M059J (cell line): Measurements from ENCODE around the gene COLEC11. TPM values are rescaled to one million over a fixed set of nuclear protein-coding genes. Genes with fewer than 3 reads are reported as not detected.
"Not testable (repeated sequence)": the region's sequence is repeated elsewhere in the genome, so short reads cannot be mapped to it uniquely, and the experiment has no call there.

Experiments
- DNase-seq: peaks from one replicate; pipeline ENCODE4 v3.0.0-alpha.2; 2012; ENCODE audit warnings: low read depth
- total RNA-seq: library from RNA; depleted of rRNA; stranded (reverse); fragments of >200 nt; shearing (Covaris generic); gene quantifications from 2 replicates; pipeline ENCODE4 v1.2.3, GENCODE V29; 2014

COLEC11 gene
- total RNA-seq, 1 experiment from 2014 or later = 0.10 TPM

DNA sequence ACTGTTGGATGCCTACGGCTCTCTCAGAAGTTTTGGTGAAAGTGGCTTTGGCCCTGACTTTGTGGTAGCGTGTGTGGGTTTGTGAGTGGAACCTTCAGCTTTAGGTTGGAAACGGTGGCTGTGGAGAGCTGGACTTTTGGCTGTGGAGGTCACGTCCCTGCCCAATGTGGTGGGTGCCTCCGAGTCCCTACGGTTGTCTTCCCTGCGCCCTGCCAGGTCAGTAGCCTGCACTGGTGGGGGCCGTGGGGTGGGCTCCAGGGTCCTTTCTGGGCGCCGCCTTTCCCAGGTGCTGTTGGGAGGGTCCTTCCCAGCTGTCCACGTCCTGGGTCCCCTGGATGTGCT is 11.1 kb downstream of the COLEC11 start:
- DNase-seq = no peak

DNA sequence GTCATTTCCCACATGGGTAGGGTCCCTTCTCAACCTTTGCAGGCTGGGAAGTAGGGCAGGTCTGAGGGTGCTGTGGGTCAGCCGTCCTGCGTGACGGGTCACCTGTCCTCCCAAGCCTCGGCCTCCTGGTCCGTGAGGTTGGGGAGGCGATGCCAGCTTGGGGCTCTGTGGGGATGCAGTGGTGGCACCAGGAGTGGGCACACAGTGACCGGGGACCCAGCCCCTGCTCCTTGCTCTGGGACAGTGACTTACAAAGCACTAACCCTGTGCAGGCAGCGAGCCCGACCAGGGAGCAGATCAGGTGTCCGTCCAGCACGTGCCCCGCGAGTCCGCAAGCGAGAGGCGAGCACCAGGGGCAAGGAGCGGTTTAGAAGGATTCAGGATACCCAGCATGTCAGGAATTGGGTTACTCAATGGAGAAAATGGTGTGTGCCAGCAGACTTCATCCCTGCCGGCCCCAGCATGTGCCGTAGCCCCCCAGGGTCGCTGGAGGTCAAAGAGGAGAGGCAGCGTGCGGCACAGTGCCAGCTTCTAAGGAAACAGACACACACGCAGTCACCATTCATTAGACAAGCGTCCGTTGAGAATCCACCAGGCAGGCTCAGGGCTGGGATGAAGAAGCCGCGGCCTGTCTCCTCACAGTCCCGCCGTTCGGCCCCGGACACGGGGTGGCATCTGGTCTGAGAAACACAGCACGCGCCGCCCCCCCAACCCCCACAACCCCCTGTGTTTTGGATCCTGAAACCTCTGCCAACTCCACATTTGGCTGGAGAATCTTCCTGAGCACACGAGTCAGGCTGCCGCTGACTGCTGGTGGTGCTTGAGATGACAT is 11.7 kb downstream of the COLEC11 start:
- DNase-seq = no peak

DNA sequence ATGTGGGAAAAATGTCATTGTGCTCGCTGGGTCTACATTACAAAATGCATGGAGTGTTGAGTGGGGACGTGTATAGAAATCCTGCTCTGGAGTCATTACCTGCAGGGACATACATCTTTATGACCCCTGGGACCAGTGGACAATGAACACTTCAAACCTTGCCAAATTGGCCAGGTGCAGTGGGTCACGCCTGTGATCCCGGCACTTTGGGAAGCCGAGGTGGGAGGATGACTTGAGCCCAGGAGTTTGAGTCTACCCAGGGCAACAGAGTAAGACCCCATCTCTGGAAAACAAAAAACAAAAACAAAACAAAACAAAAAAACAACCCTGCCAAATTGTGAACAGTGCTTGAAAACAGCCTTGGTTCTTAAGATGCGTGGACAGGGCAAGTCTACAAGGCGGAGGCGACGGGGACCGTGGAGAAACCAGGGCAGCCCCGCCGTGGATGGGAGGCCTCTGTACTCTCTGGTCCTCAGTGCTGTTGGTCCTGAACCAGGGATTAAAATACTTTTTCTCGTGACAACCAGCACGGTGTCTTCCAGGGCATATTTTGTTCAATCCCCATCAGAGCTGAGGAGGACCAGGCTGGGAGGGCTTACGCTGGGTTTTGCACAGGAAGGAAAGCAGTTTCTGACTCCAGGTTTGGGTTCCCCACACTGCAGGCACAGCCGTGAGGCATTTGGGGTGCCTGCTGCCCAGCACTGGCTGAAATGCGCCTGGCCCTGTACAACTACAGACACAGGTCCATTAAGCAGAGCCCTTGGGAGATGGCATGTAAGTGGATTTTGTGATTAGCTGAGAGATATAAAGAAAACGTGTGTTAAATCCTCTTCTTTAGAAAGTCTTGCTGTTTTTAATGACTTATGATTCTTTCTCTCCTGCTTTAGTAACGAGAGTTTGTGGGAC is 13.7 kb downstream of the COLEC11 start:
- no peak for DNase-seq

DNA sequence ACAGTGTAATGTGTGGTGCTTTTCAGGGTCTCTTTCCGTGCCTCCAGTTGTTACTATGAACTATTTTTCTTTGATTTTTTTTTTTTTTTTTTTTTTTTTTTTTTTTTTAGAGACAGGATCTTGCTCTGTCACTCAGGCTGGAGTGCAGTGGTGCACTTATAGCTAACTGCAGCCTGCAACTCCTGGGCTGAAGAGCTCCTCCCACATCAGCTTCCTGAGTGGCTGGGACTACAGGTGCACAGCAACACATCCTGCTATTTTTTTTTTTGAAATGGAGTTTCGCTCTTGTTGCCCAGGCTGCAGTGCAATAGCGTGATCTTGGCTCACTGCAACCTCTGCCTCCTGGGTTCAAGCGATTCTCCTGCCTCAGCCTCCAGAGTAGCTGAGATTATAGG is 14.4 kb downstream of the COLEC11 start:
- not testable (repeated sequence) for DNase-seq

DNA sequence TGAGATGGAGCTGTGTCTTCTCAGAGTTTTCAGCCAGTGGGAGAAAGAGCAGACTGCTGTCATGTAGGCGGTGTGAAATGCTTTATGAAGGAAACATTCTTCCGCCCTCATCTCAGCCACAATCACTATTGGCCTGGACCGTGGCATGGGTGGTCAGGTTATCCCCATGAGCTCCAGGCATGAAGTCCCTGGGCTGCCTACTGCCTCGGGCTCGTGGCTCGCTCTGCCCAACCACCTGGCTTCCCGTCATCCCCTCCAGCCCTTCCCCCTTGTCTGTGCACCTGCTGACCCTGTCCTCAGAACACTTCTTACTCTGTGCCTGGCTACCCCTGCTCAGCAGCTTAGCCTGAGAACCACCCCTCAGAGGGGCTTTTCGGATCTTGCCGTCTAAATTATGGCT is 15.5 kb downstream of the COLEC11 start:
- DNase-seq = no peak

DNA sequence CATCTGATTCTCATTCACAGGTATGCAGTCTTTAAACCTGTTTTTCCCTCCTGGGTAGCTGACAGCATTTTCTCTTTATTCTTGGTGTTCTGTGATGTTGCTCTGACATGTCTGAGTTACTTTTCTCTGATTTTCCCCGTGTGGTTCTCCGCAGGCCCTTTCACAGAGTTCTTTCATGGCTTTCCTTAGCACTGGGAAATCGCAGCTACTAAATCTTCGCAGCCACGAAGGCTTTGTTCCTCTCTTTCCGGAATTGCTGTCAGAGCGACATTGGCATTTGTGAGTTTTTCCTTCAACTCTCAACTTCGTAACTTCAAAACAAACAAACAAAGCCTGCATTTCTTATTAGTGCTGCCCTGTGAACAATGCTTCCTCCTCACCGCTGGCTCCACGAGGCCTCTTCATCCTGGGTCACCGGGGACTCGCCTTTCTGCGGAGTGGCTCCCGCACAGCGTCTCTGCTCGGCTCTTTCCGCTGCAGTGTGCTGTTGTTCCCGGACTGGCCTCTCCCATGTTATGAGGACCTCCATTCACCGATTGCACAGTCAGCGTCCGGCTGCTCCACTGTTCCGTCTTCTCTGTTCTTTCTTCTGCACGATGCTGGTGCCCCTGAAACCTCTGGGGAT is 16.1 kb downstream of the COLEC11 start:
- DNase-seq = no peak

DNA sequence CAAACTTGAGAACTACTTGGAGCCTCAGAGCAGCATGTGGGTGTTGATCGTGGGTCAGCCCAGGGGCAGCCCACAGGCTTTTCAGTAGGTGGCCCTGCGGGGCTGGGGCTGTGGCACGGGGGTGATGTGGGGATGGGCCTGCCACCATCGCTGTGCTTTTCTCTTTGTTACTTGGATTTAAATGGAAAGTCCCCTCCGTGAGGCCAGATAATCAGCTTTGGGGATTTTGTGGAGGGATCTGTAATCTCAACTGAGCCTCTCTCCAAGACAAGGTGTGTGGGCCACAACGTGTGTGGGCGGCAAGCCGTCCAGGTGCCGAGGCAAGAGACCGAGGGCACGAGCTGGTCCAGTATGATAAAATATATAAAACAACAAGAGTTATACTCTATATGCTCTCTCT is 16.7 kb downstream of the COLEC11 start:
- DNase-seq = no peak

DNA sequence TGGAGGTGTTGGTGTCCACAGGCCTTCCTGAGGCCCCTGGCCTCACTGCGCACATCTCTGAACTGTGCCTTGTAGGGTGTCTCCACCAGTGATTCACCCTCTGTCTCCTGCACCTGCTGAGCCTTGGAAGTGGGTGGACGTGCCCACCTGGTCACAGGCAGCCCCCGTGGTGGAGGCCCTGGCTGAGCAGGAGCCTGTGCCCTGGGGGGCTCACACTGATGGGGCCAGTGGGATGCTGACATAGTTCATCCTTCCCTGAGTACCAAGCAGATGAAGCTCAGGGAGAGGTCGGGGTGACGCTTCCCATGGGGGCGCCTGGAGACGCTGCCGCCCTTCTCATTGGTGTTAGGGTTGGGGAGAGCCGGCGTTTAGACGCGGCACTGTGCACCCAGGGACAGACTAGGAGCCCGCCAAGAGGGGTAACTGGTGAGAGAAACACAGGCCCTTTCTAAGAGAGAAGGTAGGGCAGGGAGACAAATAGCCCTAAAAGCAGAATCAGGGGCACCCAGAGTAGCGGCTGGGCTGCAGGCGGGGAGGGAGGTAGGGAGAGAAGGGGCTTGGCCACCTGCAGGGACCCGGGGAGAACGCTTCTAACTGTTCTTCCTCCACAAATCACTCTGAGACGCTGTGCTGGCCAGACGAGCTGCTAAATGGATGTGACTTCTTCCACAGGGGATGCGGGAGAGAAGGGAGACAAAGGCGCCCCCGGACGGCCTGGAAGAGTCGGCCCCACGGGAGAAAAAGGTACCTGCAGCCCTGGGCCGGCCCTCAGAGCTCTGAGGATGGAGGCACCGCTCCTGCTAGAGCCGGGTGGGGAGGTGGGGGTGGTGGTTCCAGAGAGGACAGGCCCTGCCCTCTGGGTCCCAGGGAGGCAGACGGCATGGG is 18.0 kb downstream of the COLEC11 start:
- no peak for DNase-seq

DNA sequence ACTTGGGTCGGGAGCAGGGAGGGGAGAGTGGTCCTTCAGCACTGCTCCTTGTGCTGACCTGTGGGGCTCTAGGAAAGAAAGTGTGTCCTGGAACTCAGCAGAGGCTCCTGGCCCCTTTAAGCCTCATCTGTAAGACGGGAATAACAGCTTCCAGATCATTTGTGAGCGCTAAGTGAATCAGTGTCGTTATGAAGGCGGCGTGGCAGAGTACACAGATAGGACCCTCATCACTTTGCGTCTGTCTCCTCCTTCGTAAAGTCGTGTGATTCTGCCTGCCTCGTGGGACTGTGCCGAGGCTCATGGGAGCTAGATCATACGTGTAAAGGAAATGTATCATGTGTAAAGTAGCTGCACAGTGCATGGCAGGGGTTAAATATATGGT is 18.6 kb downstream of the COLEC11 start:
- DNase-seq = no peak

DNA sequence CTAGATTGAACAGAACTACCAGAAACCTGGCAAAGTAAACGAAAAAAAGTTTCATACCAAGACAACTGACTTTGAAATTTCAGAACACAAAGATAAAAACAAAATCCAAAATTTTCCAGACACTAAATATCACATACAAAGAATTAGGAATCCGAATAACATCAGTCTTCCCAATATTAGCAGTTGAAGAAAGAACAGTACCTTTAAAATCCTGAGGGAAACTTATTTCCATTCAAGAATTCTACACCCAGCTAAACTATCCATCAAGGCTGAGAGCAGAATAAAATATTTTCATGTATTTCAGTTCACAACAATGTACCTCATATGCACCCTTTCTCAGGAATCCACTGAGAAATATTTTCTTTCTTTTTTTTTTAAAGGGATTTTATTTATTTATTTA is 19.8 kb downstream of the COLEC11 start:
- DNase-seq = not testable (repeated sequence)

DNA sequence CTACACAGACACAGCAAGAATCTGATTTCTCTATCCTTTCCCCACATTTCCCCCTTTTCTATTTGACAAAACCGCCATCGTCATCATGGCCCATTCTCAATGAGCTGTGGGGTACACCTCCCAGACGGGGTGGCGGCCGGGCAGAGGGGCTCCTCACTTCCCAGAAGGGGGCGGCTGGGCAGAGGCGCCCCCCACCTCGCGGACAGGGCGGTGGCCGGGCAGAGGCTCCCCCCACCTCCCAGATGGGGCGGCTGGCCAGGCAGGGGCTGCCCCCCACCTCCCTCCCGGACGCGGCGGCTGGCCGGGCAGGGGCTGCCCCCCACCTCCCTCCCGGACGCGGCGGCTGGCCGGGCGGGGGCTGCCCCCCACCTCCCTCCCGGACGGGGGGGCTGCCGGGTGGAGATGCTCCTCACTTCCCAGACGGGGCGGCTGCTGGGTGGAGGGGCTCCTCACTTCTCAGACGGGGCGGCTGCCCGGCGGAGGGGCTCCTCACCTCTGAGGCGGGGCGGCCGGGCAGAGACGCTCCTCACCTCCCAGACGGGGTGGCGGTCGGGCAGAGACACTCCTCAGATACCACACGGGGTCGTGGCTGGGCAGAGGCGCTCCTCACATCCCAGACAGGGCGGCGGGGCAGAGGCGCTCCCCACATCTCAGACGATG is 20.8 kb downstream of the COLEC11 start:
- not testable (repeated sequence) for DNase-seq

DNA sequence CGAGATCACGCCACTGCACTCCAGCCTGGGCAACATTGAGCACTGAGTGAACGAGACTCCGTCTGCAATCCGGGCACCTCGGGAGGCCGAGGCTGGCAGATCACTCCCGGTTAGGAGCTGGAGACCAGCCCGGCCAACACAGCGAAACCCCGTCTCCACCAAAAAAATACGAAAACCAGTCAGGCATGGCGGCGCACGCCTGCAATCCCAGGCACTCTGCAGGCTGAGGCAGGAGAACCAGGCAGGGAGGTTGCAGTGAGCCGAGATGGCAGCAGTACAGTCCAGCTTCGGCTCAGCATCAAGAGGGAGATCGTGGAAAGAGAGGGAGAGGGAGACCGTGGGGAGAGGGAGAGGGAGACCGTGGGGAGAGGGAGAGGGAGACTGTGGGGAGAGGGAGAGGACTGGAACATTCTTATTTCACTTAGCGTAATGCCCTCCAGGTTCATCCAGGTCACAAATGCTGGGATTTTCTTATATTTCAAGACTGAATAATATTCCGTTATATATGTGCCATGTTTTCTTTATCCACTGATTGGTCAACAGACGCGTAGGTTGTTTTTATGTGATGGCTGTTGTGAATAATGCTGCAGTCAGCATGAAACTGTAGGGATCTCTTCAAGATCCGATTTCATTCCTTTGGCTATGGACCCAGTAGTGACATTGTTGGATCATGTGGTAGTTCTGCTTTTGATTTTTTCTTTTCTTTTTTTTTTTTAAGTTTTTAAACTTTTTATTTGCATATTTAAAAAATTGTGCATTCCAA is 21.7 kb downstream of the COLEC11 start:
- DNase-seq = not testable (repeated sequence)

DNA sequence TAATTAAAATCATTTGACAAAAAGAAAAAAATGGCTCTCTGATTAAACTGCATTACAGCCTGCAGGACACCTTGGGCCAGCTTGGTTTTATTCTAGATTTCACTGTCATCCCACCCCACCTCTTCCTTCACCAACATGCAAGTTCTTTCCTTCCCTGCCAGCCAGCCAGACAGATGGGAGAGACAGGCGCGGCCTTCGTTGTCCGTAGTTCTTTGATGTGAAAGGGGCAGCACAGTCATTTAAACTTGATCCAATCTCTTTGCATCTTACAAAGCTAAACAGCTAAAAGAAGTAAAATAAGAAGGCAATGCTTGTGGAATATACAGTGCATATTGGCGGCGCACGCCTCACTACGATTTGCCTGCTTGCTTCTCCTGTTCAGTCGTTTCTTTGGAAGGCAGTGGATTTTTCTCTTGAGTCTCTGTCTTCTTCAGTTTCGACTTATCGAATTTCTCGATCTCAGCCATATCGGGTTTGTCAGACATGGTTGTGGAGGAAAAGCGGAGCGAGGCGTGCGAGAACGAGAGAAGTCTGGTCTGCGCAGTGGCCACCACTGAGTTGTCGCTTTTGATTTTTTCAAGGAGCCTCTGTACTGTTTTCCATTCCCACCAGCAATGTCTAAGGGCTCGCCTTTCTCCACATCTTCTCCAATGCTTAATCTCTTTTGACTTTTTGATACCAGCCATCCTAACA is 22.4 kb downstream of the COLEC11 start:
- no peak for DNase-seq

DNA sequence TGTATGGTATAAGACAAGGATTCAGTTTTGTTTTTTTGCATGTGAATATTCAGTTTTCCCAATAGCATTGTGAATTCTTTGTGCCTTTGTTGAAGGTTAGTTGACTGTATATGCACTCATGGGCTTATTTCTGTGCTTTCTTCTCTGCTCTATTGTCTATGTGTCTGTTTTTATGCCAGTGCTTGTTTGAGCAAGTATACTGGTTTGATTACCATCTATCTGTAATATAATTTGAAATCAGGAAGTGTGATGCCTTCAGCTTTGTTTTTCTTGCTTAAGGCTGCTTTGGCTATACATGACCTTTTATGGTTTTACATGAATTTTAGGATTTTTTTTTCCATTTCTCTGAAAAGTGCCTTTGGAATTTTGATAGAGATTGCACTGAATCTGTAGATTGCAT is 23.5 kb downstream of the COLEC11 start:
- no peak for DNase-seq

DNA sequence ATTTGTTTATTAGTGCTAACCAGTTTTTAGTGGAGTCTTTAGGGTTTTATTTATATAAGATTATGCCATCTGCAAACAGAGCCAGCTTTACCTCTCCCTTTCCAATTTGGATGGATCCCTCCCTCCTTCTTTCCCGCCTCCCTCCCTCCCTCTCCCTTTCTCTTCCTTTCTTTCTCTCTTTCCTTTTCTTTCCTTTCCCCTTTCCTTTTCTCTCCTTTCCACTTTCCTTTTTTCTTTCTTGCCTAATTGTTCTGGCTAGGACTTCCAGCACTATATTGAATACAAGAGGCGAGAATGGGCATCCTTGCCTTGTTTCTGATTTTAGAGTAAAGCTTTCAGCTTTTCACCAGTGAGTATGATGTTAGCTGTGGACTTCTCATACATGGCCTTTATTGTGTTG is 24.1 kb downstream of the COLEC11 start:
- no peak for DNase-seq

DNA sequence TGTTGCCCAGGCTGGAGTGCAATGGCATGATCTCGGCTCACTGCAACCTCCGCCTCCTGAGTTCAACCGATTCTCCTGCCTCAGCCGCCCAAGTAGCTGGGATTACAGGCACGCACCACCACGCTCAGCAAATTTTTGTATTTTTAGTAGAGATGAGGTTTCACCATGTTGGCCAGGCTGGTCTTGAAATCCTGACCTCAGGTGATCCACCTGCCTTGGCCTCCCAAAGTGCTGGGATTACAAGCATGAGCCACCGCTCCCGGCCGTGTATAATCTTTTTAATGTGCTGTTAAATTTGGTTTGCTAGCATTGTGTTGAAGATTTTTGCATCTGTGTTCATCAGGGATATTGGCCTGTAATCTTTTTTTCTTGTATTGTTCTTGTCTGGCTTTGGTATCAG is 24.7 kb downstream of the COLEC11 start:
- DNase-seq = not testable (repeated sequence)

DNA sequence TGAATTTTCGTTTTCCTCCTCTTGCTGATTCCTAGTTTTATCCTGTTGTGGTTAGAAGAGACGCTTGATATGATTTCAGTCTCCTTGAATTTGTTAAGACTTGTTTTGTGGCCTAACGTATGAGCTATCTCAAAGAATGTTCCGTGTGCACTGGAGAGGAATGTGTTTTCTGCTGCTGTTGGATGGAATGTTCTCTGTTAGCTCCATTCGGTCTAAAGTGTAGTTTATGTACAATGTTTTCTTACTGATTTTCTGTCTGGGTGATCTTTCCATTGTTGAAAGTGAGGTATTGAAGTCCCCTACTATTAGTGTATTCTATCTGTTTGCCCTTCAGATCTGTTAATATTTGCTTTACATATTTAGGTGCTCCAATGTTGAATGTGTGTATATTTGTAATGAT is 25.9 kb downstream of the COLEC11 start:
- DNase-seq = no peak

DNA sequence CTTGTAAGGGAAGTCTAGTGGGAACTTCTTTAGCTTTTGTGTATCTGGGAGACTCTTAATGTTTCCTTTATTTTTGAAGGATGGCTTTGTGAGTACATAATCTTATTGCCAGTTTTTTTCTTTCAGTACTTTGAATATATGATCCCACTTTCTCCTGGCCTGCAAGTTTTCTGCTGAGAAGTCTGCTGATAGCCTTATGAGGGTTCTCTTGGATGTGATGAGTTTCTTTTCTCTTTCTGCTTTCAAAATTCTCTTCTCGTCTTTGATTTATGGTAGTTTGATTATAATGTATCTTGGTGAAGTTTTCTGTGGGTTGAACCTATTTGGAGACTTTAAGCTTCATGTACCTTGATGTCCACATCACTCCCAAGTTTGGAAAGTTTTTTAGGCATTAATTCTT is 28.1 kb downstream of the COLEC11 start:
- no peak for DNase-seq

DNA sequence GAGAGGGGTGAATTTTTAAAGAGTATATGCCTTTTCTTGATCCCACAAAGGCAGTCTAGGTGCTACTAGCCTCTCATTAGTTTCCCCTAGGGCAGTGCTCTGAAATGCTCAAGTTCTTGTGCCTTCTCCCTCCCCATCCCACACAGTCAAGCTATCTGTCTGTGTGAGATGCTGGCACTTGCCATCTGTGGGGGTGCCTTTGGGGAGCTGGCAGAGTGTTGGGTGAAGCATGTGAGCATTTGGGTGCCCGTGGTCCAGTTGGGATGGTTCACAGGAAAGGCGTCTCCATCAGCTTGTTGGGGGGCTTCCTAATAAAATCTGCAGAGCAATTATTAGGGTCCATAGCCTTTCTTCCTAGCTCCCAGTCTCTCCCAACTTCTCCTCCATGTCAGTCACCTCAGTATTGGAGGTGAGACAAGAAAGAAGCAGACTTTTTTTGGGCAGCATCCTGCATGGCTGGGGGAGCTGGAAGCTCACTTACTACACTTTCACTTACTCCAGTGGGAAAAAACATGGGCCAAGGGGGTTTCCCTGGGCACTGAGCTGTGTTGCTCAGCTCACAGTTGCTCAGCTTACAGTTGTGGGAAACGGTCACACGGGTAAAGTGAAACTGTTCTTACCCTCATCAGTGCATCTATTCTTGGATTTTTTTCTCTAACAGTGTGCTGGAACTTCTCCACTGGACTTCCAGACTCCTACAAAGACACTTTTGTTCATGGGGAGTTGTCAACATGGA is 29.3 kb downstream of the COLEC11 start:
- no peak for DNase-seq
